Pancreas (tissue), 10 donors: ENCODE measurements around the gene COL4A1. TPM values are rescaled to one million over a fixed set of nuclear protein-coding genes. Genes with fewer than 3 reads are reported as not detected.

Experiments
- ATAC-seq, 4 donors: fragments of 200-7000 bp; cut with Tn5 transposase; one replicate each; pipeline versions ENCODE4 v1.8.0 to v1.9.1; 2020; ENCODE audit warnings: mild to moderate bottlenecking in 4 of 4, moderate library complexity in 4 of 4
- DNase-seq, 6 donors: peaks; one replicate each; pipeline ENCODE4 v3.0.0-alpha.2; 2020
- FAIRE-seq: peaks from 2 replicates; lab custom pipeline; 2012; peaks lifted over from hg19 to GRCh38; lab: Jason Lieb, UNC
- H3K27ac ChIP-seq, 4 donors: fragments of 200-600 bp; sonication (generic); 1 replicate in 3 of 4; 2 replicates in 1 of 4; pipeline versions ENCODE4 v1.5.0 to v1.8.0; 2020
- H3K27me3 ChIP-seq, 4 donors: fragments of 200-600 bp; one replicate each; pipeline ENCODE4 v1.8.0; 2021
- H3K36me3 ChIP-seq, 3 donors: fragments of 200-600 bp; sonication (generic) in 1 of 3; one replicate each; pipeline versions ENCODE4 v1.5.0 to v1.8.0; 2020 to 2021
- H3K4me1 ChIP-seq, 3 donors: fragments of 200-600 bp; one replicate each; pipeline ENCODE4 v1.8.0; 2021
- H3K4me3 ChIP-seq, 4 donors: fragments of 200-600 bp; sonication (generic) in 2 of 4; one replicate each; pipeline versions ENCODE4 v1.5.0 to v1.8.0; 2020 to 2021
- H3K9me3 ChIP-seq, 4 donors: fragments of 200-600 bp; one replicate each; pipeline ENCODE4 v1.8.0; 2021
- WGBS, 2 donors: extraction: QIAGEN DNeasy Blood & Tissue Kit; methylation state at CpG; one replicate each; pipeline ENCODE4 v1.1.7; 2013; 5-methylcytosine and 5-hydroxymethylcytosine counted together
- intact Hi-C, 3 donors: fragments of 100-400 bp; cut with DNase I; formaldehyde crosslinking; loops; one replicate each; pipeline versions ENCODE4 v1.11.1 to v1.14.2; 2022
- polyA plus RNA-seq, 2 donors: library from polyadenylated mRNA; stranded (reverse); fragments of 200-250 nt; gene quantifications; one replicate each; pipeline ENCODE4 v1.2.3, GENCODE V29; 2013
- total RNA-seq, 6 donors: library from RNA; stranded (reverse); fragmentation: NEBNext Ultra II Directional in 4 of 6; extraction: Animal tissue kit (Norgen Biotek cat#: 25700) in 4 of 6; gene quantifications; one replicate each; pipeline versions ENCODE4 v1.2.1 to v1.2.4, GENCODE V29; 2021 to 2023
- TF ChIP-seq, protein P1 (sequence below), 4 donors: fragments of 200-600 bp; sonication (generic) in 3 of 4; IDR thresholded peaks; one replicate each; pipeline versions ENCODE4 v1.5.0 to v1.8.0; 2021; ENCODE audit warnings: antibody characterized with exemption in 4 of 4
- donor health status: healthy with polysubstance abuse.
- donor health status: DM: no; HTN: no; CAD: no; lungs with moderate emphysema.
- donor health status: DM: no; HTN: no; CAD: no.
- donor health status: control.
- donor health status: control.
- donor health status: Bipolar disorder and iron deficiency.
- donor health status: DM: yes; HTN: yes; CAD: no.
- donor health status: DM: no; HTN: no; CAD: no.
- donor health status: DM: no; HTN: no; CAD: no.
- donor health status: DM: yes; HTN: yes; CAD: no.

The COL4A1 gene
- total and polyA plus RNA-seq, 8 donors = 20.7 to 167 (median 35.6) TPM

DNA sequence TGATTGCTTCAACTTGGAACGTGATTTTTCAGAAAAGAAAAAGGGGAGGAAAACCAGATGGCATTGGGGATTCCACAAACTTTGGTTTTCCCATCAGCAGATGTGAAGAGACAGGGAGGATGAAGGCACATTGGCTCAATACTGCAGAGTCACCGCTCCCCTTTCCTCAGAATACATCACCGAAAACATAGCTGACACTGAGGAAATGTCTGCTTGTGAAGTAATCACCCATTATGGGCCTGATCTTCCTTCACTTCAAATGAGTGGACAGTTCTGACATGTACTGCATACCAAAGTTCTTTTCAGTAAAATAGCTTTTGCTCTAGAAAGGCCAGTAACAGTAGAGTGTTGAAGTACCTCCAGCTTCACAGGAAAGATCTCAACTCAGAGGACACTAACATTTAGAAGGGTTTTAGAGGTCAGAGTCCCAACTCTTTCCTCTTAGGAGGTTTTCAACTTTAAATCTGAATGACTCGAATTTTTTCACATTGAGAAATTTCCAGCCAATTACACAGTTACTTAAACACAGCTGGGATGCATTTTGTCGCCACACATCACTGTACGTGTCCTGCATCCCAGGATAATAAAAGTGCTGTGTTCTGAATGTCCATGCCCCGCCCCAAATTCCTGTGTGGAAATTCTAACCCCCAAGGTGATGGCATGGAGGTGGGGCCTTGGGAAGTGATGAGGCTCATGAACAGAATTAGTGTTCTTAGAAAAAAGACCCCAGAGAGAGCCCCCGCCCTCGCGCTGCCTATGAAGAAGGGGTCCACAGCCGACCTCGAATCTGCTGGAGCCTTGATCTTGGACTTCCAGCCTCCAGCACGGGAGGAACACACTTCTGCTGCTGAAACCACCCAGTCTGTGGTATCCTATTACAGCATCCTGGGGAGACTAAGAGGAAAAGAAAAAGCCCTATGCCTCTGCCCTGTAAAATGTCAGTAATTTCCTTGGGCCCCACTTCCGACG is 77.7 kb downstream of the COL4A1 start:
- Histone ChIP-seq H3K9me3 (no peaks in the 10 kb centered on the region), H3K4me1 (no peaks in the 10 kb centered on the region), H3K4me3 (no peak overlapping the region), H3K27me3 (no peaks in the 10 kb centered on the region), H3K36me3 (no peaks in the 10 kb centered on the region), H3K27ac (no peak overlapping the region)
- 76 to 82% methylated on average over 15 of the region's 15 CpGs for WGBS, 2 donors
- DNase-seq (no peak), ATAC-seq (no peak), FAIRE-seq (no peak)
- TF ChIP-seq, protein P1, sequence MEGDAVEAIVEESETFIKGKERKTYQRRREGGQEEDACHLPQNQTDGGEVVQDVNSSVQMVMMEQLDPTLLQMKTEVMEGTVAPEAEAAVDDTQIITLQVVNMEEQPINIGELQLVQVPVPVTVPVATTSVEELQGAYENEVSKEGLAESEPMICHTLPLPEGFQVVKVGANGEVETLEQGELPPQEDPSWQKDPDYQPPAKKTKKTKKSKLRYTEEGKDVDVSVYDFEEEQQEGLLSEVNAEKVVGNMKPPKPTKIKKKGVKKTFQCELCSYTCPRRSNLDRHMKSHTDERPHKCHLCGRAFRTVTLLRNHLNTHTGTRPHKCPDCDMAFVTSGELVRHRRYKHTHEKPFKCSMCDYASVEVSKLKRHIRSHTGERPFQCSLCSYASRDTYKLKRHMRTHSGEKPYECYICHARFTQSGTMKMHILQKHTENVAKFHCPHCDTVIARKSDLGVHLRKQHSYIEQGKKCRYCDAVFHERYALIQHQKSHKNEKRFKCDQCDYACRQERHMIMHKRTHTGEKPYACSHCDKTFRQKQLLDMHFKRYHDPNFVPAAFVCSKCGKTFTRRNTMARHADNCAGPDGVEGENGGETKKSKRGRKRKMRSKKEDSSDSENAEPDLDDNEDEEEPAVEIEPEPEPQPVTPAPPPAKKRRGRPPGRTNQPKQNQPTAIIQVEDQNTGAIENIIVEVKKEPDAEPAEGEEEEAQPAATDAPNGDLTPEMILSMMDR (IDR thresholded peaks at IDR 0.05) = no peak
- intact Hi-C loops = no loop called here

DNA sequence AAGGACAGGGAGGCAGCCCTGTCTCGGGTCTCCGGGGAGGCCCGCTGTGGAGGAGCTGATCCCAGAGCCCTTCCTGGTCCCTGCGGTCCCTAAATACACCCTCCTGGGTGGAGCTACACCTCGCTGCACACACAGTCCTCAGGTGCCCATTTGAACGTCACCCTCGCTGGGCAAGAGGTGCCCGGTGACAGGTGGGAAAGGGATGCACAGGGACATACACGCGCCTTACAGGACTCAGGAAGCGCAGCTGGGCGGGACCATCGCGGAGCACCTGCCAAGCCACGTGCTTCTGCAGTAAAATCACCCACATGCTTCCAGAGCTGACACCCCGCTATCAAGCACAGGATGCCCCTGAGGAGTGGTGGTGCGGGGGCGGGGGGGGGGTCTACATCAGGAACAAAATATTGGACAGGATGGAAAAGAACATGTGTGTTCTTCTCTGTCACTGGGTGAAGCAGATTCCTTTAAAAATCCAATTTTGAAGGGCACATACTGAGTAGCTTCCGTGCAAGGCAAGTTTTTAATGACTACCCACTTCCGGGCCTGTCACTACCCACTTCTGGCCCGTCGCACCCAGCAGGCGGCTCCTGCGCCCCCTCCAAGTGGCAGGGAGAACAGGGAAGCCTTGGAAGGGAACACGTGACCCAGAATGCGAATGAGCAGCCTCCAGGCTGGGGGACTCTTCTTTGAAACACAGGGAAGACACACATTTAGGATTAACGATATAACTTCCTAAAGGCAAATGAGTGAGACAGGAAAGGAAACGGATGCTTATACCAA is 78.9 kb downstream of the COL4A1 start:
- ATAC-seq (no peak), FAIRE-seq (no peak)

DNA sequence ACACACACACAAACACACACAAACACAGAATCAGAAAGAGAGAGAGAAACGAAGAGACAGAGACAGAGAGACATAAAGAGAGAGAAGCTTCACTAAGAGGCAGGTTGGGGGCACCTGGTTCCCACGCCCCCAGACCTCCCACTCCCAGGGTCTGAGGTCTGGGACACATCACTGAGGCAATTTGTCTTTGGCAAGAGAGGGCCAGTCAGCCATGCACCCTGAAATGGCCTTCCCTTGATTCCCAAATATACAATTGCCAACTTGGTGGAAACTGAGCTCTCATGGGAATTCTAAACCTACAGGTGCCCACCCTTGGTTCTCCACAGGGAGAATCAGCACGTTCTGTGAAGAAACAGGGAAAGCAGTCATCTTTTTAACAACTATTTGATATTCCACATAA is 79.5 kb downstream of the COL4A1 start:
- no peaks in the 10 kb centered on the region for H3K27me3 ChIP-seq
- no peak for DNase-seq
- H3K36me3 ChIP-seq = no peaks in the 10 kb centered on the region
- TF ChIP-seq, protein P1 (IDR thresholded peaks at IDR 0.05) = no peak
- no peak overlapping the region for H3K27ac ChIP-seq
- H3K4me1 ChIP-seq = no peaks in the 10 kb centered on the region
- no peak overlapping the region for H3K4me3 ChIP-seq
- 70 to 72% methylated on average over 3 of the region's 3 CpGs for WGBS, 2 donors
- H3K9me3 ChIP-seq = no peaks in the 10 kb centered on the region
- FAIRE-seq = no peak
- intact Hi-C loops = no loop called here
- no peak for ATAC-seq

More for the DNA sequence above, 78.9 kb downstream of the COL4A1 start:
- H3K27me3 ChIP-seq = no peaks in the 10 kb centered on the region
- no peaks in the 10 kb centered on the region for H3K9me3 ChIP-seq
- no peaks in the 10 kb centered on the region for H3K36me3 ChIP-seq
- H3K4me1 ChIP-seq = no peaks in the 10 kb centered on the region
- DNase-seq = no peak
- no peak overlapping the region for H3K4me3 ChIP-seq
- intact Hi-C loops = no loop called here
- TF ChIP-seq, protein P1 (IDR thresholded peaks at IDR 0.05) = no peak
- 86 to 92% methylated on average over 28 of the region's 28 CpGs for WGBS, 2 donors
- no peak overlapping the region for H3K27ac ChIP-seq

DNA sequence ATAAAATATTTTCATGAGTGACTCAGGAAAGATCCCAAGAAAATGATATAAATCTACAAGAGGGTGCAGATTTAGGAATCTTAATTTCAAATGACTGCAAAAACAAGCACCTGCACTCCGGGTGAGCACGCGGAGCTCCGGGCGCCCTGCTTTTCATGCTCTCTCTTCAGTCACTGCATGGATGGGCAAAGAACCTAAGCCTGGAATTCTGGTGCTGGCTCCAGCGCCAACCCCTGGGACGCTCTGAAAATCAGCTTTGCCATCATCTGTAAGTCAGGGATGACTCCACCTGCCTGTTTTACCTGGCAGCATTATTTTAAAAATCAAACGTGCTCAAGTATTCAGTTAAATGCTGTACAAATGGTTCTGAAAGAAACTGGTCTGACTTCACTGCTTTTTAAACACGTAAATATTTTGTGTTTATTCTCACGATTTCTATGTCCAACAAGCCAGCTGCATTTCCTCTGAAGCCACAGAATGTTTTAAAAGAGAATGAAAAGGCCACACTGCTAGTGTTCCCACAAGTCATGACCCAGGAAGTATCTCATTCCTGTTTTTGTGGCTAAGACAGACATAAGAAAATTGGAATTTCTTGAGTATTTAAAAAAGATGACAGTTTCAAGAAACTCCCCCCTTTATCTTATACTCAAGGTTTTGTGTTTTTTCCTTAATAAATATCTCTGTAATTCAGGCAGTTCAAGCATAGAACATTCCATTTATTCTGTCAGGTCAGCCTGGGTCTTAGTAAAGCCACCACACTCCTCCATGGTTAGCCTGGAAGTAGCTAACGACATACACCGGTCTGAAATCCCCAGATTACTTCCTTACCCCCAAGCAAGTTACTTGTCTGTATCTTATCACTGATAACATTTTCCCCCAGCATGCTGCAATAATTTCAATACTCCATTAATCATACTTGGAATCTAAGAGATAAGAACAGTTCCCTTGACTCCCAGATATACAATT is 81.1 kb downstream of the COL4A1 start:
- H3K9me3 ChIP-seq = no peaks in the 10 kb centered on the region
- no peaks in the 10 kb centered on the region for H3K36me3 ChIP-seq
- ATAC-seq (peak in 3 of 4 donors; percentile 35 to 52 (median 35)), FAIRE-seq (no peak), DNase-seq (no peak)
- H3K27ac ChIP-seq = peak overlapping the region in 1 of 4 donors; percentile 3
- intact Hi-C loops = no loop called here
- TF ChIP-seq, protein P1 (IDR thresholded peaks at IDR 0.05) = no peak
- WGBS, 2 donors = 66 to 70% methylated on average over 12 of the region's 12 CpGs
- no peaks in the 10 kb centered on the region for H3K27me3 ChIP-seq
- no peaks in the 10 kb centered on the region for H3K4me1 ChIP-seq
- no peak overlapping the region for H3K4me3 ChIP-seq
